ENCODE measurements around the gene STARD9. TPM values are rescaled to one million over a fixed set of nuclear protein-coding genes. Genes with fewer than 3 reads are reported as not detected.

STARD9 gene
- total and polyA plus RNA-seq, 9 of the 15 experiments (the other 6 are each of a cell fraction or from before 2014, with no cell fraction given): 0.45 to 6.0 (median 3.6) TPM

DNA sequence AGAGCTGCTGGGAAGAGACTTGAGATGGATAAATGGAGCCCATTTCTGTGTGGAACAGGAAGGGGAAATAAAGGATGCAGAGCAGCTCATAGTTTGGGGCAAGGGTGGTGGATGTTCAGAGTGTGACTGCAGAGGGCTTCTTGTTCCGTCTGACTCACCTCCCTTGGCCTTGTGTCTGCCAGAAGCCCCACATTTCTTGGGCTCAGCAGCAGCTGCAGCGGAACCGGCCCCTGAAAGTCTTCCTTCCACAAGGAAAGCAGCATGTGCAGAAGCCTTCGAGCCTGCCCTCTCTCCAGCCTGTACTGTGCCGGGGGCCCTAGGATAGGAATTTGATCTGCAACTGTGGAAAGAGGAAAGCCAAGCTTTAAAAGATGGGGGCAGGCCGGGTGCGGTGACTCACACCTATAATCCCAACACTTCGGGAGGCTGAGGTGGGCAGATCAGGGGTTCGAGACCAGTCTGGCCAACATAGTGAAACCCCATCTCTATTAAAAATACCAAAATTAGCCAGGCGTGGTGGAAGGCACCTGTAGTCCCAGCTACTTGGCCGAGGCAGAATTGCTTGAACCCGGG is 150.0 kb downstream of the STARD9 start:
- Histone ChIP-seq H3K4me3 (no peak overlapping the region), H3K9me3 (replicated peaks; ENCODE audit: control insufficient read depth, insufficient read depth, low read depth, low read length) (no peaks in the 10 kb centered on the region), H2AFZ (ENCODE audit: low read depth, low read length) (no peak overlapping the region), H3K4me1 (replicated peaks in 1 of 2; ENCODE audit: control insufficient read depth in 2 of 2, insufficient read depth in 2 of 2, low read length in 2 of 2) (peaks cover 0 to 3% of the 10 kb centered on the region in 2 experiments; a peak in 1 of 5 replicates), H4K20me1 (replicated peaks; ENCODE audit: control insufficient read depth, insufficient read depth, low read length) (no peaks in the 10 kb centered on the region; the same call in 1 of the 2 replicates), H3K27me3 (ENCODE audit: control insufficient read depth in 2 of 2, insufficient read depth in 2 of 2, low read length in 2 of 2) (no peaks in the 10 kb centered on the region), H3K36me3 (ENCODE audit: control insufficient read depth, insufficient read depth, low read length) (peaks cover 82% of the 10 kb centered on the region), H3K4me2 (ENCODE audit: insufficient read depth, low read length) (no peak overlapping the region), H3K9ac (ENCODE audit: insufficient read depth in 1 of 2, low read depth in 2 of 2, low read length in 2 of 2) (no peak overlapping the region), H3K9me1 (ENCODE audit: control insufficient read depth, insufficient read depth, low read length) (peaks cover 5% of the 10 kb centered on the region), H3K27ac (ENCODE audit: extremely low read depth, low read depth, low read length) (no peak overlapping the region), H3K79me2 (ENCODE audit: control insufficient read depth, insufficient read depth, low read length) (no peaks in the 10 kb centered on the region)
- in situ Hi-C loops (cut with MboI) (no loop called here), intact Hi-C loops (cut with micrococcal nuclease) (no loop called here)
- CTCF ChIA-PET (ENCODE audit: low intra/inter-chr PET ratio): interaction anchor here (1.4 kb wide), 1 partner anchor 21 kb away, joined by 5 read pairs; no protein-coding TSS in a partner anchor
- 90% methylated on average over 11 of the region's 12 CpGs for WGBS (ENCODE audit: insufficient coverage, low coverage, missing lambda C conversion rate)
- BruUV-seq (replicated peaks): no TSS peak
- TF ChIP-seq TOE1 (IDR thresholded peaks at IDR 0.05; ENCODE audit: borderline replicate concordance) (no peak), TOE1 (CRISPR knock-in tag; IDR thresholded peaks at IDR 0.05; ENCODE audit: borderline replicate concordance, low read depth) (no peak), TAL1 (IDR thresholded peaks at IDR 0.05) (no peak), BACH1 (tag; IDR thresholded peaks at IDR 0.05) (no peak), ZNF507 (tag; conservative IDR thresholded peaks at IDR 0.05) (no peak), ESRRB (CRISPR knock-in tag; IDR thresholded peaks at IDR 0.05; ENCODE audit: borderline replicate concordance) (no peak), GABPB2 (CRISPR knock-in tag; conservative IDR thresholded peaks at IDR 0.05) (no peak), CBX5 (IDR thresholded peaks at IDR 0.05; ENCODE audit: borderline replicate concordance, low read depth) (no peak), POLR3A (IDR thresholded peaks at IDR 0.05; ENCODE audit: borderline replicate concordance, extremely low read depth, insufficient read depth, insufficient read length) (no peak), GTF2A2 (tag; IDR thresholded peaks at IDR 0.05) (no peak), NFYB (IDR thresholded peaks at IDR 0.05; ENCODE audit: extremely low read depth, insufficient read length) (no peak), ZNF354B (CRISPR knock-in tag; IDR thresholded peaks at IDR 0.05) (no peak), SAP30 (IDR thresholded peaks at IDR 0.05; ENCODE audit: borderline replicate concordance, insufficient read depth, low read depth, low read length, poor library complexity, severe bottlenecking) (no peak), ZNF316 (IDR thresholded peaks at IDR 0.05) (no peak), NFIX (CRISPR knock-in tag; IDR thresholded peaks at IDR 0.05; ENCODE audit: low read depth) (no peak)
- TF ChIP-seq, protein P1, sequence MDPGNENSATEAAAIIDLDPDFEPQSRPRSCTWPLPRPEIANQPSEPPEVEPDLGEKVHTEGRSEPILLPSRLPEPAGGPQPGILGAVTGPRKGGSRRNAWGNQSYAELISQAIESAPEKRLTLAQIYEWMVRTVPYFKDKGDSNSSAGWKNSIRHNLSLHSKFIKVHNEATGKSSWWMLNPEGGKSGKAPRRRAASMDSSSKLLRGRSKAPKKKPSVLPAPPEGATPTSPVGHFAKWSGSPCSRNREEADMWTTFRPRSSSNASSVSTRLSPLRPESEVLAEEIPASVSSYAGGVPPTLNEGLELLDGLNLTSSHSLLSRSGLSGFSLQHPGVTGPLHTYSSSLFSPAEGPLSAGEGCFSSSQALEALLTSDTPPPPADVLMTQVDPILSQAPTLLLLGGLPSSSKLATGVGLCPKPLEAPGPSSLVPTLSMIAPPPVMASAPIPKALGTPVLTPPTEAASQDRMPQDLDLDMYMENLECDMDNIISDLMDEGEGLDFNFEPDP (CRISPR knock-in tag; IDR thresholded peaks at IDR 0.05): no peak
- TF ChIP-seq, protein P2, sequence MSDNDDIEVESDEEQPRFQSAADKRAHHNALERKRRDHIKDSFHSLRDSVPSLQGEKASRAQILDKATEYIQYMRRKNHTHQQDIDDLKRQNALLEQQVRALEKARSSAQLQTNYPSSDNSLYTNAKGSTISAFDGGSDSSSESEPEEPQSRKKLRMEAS (CRISPR knock-in tag; IDR thresholded peaks at IDR 0.05): no peak
- TF ChIP-seq, protein P3, sequence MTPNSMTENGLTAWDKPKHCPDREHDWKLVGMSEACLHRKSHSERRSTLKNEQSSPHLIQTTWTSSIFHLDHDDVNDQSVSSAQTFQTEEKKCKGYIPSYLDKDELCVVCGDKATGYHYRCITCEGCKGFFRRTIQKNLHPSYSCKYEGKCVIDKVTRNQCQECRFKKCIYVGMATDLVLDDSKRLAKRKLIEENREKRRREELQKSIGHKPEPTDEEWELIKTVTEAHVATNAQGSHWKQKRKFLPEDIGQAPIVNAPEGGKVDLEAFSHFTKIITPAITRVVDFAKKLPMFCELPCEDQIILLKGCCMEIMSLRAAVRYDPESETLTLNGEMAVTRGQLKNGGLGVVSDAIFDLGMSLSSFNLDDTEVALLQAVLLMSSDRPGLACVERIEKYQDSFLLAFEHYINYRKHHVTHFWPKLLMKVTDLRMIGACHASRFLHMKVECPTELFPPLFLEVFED (CRISPR knock-in tag; conservative IDR thresholded peaks at IDR 0.05): no peak
- DNase-seq (ENCODE audit: extremely low read depth in 1 of 4, low spot score in 3 of 4) (no peak), FAIRE-seq (no peak), ATAC-seq (no peak)
- POLR2A ChIA-PET: interaction anchor here (0.5 to 1.8 kb wide), 6 partner anchors 9 to 230 kb away, joined by 3 to 6 read pairs (median 4); partner anchors contain the start of gene SNAP23
